ENCODE results near the gene PTPN22.

Gene PTPN22

DNA sequence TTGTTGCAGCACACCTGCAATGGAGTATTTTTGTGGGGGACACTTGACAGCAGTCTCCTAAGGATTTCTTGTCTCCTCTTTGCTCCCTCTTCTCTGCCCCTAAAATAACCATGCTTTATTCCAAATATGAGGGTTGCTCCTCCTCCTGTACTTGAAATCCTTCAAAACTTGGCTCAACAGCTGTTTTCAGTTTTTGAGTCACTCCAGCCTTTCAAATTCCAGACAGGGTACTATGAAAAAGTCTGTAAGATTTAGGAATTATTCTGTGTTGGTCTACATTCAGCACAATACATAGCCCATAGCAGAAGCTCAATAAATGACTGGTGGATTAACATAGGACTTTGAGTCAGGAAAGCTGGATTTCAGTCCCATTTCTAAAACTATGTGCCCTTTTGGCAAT, 27.6 kb upstream of the PTPN22 start:
- DNase-seq (ENCODE audit: low read depth): no peak
- no peak overlapping the region for H3K4me3 ChIP-seq (ENCODE audit: low read length)
- TF ChIP-seq, protein P1, sequence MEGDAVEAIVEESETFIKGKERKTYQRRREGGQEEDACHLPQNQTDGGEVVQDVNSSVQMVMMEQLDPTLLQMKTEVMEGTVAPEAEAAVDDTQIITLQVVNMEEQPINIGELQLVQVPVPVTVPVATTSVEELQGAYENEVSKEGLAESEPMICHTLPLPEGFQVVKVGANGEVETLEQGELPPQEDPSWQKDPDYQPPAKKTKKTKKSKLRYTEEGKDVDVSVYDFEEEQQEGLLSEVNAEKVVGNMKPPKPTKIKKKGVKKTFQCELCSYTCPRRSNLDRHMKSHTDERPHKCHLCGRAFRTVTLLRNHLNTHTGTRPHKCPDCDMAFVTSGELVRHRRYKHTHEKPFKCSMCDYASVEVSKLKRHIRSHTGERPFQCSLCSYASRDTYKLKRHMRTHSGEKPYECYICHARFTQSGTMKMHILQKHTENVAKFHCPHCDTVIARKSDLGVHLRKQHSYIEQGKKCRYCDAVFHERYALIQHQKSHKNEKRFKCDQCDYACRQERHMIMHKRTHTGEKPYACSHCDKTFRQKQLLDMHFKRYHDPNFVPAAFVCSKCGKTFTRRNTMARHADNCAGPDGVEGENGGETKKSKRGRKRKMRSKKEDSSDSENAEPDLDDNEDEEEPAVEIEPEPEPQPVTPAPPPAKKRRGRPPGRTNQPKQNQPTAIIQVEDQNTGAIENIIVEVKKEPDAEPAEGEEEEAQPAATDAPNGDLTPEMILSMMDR (IDR thresholded peaks at IDR 0.05; ENCODE audit: insufficient read depth, low read depth, low read length, missing control alignments): no peak

DNA sequence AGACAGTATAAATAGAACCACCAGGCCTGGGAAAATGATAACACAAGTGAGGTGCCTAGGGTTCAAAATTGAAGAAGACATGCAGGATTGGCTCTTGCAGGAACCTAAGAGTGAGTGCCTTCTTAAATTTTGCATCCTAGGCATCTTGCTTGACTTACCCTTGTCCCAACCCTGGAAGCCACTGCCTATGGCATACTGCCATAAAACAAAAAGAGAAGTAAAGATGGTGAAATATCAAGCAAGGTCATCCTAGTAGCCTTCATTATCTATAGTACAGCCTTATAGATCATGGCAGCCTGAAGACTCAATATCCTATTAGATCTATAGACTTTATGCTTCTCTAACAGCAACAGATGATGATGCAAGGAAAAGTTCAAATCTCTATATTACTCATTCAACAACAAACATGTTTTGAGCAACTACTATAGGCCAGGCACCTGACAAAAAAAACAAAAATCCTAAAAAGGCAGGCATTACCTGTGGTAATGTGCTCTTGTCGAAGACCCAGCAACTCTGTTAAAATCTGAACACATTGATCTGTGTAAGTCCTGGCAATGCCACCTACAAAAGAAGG, 26.8 kb upstream of the PTPN22 start:
- no peak overlapping the region for H3K4me3 ChIP-seq (ENCODE audit: low read length)
- TF ChIP-seq, protein P1 (IDR thresholded peaks at IDR 0.05; ENCODE audit: insufficient read depth, low read depth, low read length, missing control alignments): no peak
- DNase-seq (ENCODE audit: low read depth): no peak

DNA sequence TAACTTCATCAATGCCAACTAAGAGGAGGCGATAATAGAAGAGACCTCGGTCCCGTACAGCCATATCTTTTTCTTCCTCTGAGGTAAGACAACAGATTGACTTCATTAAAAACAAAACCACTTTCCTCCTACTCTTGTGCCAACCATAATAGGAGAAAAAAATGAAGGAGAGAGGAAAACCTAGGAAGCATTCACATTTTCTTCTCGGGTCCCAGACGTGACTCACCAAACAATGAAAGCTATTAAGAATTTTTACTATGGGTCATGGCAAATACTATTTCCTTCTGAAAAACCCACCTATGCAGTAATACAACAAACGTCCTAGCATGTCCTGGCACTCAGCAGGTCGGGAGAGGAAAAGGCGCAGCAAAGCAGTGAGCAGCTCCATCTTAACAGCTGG, 24.4 kb upstream of the PTPN22 start:
- H3K4me3 ChIP-seq (ENCODE audit: low read length): no peak overlapping the region
- no peak for DNase-seq (ENCODE audit: low read depth)
- TF ChIP-seq, protein P1 (IDR thresholded peaks at IDR 0.05; ENCODE audit: insufficient read depth, low read depth, low read length, missing control alignments): no peak

DNA sequence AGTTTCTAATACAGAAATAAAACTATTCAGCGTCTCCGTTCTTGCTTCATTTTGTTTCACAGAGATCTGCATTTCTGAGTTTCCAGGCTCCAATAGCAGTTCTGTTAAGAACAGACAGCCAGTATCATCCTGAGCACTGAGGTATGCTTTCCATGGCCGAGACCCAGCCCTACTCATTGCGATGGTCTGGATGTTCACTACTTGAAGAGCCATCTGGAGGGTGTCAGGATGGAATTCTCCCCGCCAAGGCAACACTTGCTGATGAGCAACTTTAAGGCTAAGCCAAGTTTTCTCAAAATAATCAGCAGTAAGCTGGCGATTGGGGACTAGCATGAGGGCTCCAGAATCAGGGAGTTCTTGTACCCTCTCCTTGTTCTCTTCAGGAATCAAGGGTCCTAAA, 23.6 kb upstream of the PTPN22 start:
- TF ChIP-seq, protein P1 (IDR thresholded peaks at IDR 0.05; ENCODE audit: insufficient read depth, low read depth, low read length, missing control alignments): no peak
- no peak overlapping the region for H3K4me3 ChIP-seq (ENCODE audit: low read length)
- DNase-seq (ENCODE audit: low read depth): no peak

DNA sequence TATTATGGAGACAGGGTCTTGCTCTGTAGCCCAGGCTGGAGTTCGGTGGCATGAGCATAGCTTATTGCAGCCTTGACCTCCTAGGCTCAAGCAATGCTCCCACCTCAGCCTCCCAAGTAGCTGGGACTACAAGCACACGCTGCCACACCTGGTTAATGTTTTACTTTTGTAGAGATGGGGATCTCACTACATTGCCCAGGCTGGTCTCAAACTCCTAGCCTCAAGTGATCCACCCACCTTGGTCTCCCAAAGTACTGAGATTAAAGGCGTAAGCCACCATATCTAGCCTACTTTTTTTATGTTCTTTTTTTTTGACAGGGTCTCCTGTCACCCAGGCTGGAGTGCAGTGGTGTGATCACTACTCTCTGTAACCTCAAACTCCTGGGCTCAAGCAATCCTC, 21.8 kb upstream of the PTPN22 start:
- DNase-seq (ENCODE audit: low read depth): no peak
- no peak overlapping the region for H3K4me3 ChIP-seq (ENCODE audit: low read length)
- TF ChIP-seq, protein P1 (IDR thresholded peaks at IDR 0.05; ENCODE audit: insufficient read depth, low read depth, low read length, missing control alignments): no peak

DNA sequence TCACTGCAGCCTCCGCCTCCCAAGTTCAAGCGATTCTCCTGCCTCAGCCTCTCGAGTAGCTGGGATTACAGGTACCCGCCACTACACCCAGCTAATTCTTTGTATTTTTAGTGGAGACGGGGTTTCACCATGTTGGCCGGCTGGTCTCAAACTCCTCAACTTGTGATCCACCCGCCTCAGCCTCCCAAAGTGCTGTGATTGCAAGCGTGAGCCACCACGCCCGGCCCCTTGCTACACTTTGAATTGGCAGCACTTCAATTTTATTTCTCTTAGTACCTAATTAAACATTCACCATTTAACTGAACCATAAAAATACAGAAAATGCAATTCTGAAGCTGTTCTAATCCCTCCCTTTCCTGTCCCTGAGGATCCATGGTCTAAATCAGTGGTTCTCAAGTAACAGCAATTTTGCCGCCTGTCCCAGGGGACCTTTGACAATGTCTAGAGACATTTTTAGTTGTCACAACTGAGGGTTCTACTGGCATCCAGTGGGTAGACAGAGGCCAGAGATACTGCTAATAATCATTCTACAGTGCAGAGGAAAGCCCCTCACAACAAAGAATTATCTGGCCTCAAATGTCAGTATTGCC, 20.2 kb upstream of the PTPN22 start:
- no peak for DNase-seq (ENCODE audit: low read depth)
- no peak overlapping the region for H3K4me3 ChIP-seq (ENCODE audit: low read length)
- TF ChIP-seq, protein P1 (IDR thresholded peaks at IDR 0.05; ENCODE audit: insufficient read depth, low read depth, low read length, missing control alignments): no peak

DNA sequence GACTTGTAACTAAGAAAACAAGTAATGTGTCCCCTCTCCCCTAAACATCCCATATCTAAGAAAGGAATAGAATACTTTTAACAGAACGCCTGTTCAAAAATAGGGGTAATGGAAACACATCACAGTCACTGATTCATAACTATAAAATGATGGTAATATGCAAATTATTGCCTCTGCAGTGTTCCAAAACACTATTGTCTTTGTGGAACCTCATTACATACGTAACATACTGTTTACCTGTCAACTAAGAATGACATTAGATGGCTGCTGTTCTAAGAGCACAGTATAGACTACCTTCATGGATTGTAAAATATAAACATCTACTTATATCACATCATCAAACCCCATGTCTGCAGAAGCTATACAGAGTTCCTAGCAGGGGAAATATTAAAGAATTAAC, 19.3 kb upstream of the PTPN22 start:
- TF ChIP-seq, protein P1 (IDR thresholded peaks at IDR 0.05; ENCODE audit: insufficient read depth, low read depth, low read length, missing control alignments): no peak
- no peak overlapping the region for H3K4me3 ChIP-seq (ENCODE audit: low read length)
- no peak for DNase-seq (ENCODE audit: low read depth)
